ENCODE measurements around the gene ANKZF1.

ANKZF1 gene

DNA sequence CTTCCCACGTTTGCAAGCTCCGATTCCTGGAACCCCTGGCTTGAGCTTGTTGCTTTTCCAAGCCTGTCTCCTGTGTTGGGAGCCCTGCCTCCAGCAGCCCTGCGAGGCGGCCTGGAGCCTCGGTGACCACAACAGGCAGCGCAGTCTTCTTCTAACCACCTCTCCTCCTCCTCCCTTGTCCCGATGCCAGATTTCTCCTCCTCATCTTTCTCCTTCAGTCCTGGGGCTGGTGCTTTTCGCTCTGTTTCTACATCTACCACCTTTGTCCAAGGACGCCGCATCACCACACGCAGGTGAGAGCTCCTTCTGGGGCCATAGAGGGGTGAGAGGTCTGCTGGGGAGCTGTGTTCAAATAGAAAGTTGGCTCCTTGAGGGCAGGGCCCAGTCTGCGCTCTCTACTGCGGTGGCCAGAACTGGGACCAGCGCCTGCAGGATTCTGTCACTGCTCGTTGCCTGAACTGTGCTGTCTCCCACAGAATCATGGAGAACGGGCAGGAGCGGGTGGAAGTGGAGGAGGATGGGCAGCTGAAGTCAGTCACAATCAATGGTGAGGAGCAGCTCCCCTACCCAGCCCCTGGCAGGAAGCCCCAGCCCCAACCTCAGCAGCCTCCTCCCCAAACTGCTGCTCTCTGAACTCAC lies 53.5 kb downstream of the ANKZF1 start:
- no peak for DNase-seq (ENCODE audit: low read depth)

DNA sequence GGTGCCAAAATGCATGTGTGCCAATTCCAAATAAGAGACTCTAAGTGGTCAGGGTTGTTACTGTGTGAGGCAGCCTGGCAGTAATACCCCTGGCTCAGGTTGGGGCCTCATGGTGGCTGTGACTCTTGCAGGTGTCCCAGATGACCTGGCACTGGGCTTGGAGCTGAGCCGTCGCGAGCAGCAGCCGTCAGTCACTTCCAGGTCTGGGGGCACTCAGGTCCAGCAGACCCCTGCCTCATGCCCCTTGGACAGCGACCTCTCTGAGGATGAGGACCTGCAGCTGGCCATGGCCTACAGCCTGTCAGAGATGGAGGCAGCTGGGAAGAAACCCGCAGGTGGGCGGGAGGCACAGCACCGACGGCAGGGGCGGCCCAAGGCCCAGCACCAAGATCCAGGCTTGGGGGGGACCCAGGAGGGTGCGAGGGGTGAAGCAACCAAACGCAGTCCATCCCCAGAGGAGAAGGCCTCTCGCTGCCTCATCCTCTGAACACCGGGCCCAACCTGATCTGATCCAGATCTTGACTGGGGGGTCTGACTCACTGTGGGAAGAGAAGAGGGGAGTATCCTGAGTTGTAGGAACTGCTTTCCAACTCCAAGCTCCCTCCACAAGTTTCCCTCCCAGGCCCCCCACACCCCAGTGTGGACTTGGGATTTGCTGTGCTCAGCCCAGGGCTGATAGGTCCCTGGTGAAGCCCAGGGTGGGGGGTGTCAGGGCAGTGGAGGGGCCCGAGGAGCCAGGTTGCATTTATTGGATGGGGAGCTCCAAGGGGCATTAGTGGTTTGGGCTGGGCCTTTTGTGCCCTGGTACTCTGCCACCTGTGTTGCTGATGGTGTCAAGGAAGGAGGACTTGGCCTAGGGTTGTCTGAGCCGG lies 55.1 kb downstream of the ANKZF1 start:
- DNase-seq (ENCODE audit: low read depth): no peak

DNA sequence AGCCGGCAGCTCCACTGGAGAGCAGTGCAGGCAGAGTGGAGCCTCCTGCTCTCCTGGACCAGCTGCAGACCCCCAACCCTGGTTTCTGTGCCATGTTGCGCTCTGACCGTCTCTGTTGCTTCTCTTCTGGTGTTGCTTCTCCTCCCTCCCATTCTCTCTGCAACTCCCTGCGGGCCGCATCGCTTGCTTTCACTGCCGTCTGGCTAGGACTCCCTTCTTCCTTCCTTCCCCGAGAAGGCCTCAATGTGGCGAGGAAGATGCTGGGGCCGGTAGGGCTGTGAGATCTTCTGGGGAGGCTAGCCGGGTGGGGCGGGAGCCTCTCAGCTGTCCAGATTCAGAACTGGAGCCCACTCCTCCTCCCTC lies 55.7 kb downstream of the ANKZF1 start:
- no peak for DNase-seq (ENCODE audit: low read depth)

DNA sequence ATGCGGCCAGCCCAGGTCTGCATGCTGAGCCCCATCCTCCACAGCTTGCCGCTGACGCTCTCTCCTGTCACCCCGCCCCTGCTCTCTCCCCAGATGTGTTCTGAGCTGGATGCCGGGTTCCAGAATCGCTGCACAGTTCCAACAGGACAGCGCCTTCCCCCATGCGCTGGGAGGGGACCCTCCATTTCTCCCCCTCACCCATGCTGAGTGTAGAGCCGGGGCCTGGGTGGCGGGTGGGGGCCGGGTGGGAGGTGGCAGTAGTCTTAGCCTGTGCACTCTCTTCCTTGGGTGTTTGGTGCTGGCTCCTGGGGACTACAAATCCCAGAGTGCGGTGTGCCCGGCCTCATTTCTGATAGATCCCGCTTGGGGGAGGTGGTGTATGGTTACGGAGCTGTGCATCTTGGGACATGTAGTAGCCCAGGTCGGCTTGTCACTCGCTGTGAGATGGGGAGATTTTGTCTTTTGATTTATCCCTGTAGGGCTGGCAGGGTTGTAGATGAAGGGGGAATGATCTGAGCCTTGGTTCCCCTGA lies 56.4 kb downstream of the ANKZF1 start:
- no peak for DNase-seq (ENCODE audit: low read depth)

Measured in activated gamma-delta T cell treated with anti-CD3 and anti-CD28 coated beads, Interleukin-2, amount 50 U/mL, for 16 hours (primary cell).